Embryonic facial prominence (tissue), 1 donor: ENCODE data around the gene RPTOR.
"Not testable (repeated sequence)": the region's sequence is repeated elsewhere in the genome, so short reads cannot be mapped to it uniquely, and the experiment has no call there.

ENCODE experiments used
- DNase-seq: peaks from one replicate; pipeline ENCODE4 v3.0.0-alpha.2; 2016; ENCODE audit errors: extremely low spot score

The RPTOR gene

GRCh38 chr17:80616705-80617104, 72.1 kb downstream of the RPTOR start:
- no peak for DNase-seq

- no peak for DNase-seq
These were observed 73.7 kb downstream of the RPTOR start for GRCh38 chr17:80618304-80618703.

- no peak for DNase-seq
These were observed 75.0 kb downstream of the RPTOR start for GRCh38 chr17:80619535-80620235.

- no peak for DNase-seq
These were observed 76.8 kb downstream of the RPTOR start for GRCh38 chr17:80621335-80621996.

- DNase-seq = no peak
These were observed 77.3 kb downstream of the RPTOR start for GRCh38 chr17:80621997-80622357.

- DNase-seq = no peak
These were observed 80.2 kb downstream of the RPTOR start for GRCh38 chr17:80624864-80625263.

- no peak for DNase-seq
These were observed 81.0 kb downstream of the RPTOR start for GRCh38 chr17:80625627-80626026.

- DNase-seq = not testable (repeated sequence)
These were observed 84.2 kb downstream of the RPTOR start for GRCh38 chr17:80628881-80629280.

GRCh38 chr17:80629298-80630028, 84.8 kb downstream of the RPTOR start:
- no peak for DNase-seq

- DNase-seq = no peak
These were observed 86.0 kb downstream of the RPTOR start for GRCh38 chr17:80630560-80631120.

GRCh38 chr17:80631142-80632045, 86.8 kb downstream of the RPTOR start:
- DNase-seq = no peak

- no peak for DNase-seq
These were observed 87.5 kb downstream of the RPTOR start for GRCh38 chr17:80632046-80632581.

GRCh38 chr17:80633207-80633606, 88.6 kb downstream of the RPTOR start:
- no peak for DNase-seq

- no peak for DNase-seq
These were observed 89.4 kb downstream of the RPTOR start for GRCh38 chr17:80633994-80634566.

- no peak for DNase-seq
These were observed 91.9 kb downstream of the RPTOR start for GRCh38 chr17:80636361-80637018.

GRCh38 chr17:80637048-80637781, 92.6 kb downstream of the RPTOR start:
- DNase-seq = no peak

GRCh38 chr17:80639658-80640057, 95.0 kb downstream of the RPTOR start:
- no peak for DNase-seq

- no peak for DNase-seq
These were observed 95.9 kb downstream of the RPTOR start for GRCh38 chr17:80640366-80641084.
